ENCODE data around the gene ZNF616. TPM values are rescaled to one million over a fixed set of nuclear protein-coding genes. Genes with fewer than 3 reads are reported as not detected.
A peak's percentile ranks its signal among the peaks of the same experiment; 100 is the strongest.

Gene ZNF616
- total and polyA plus RNA-seq, 8 donors: 0.29 to 23.3 (median 1.9) TPM

- no peak for TF ChIP-seq EP300 (IDR thresholded peaks at IDR 0.05)
- no peak for TF ChIP-seq POLR2A (IDR thresholded peaks at IDR 0.05)
- TF ChIP-seq POLR2AphosphoS5 (IDR thresholded peaks at IDR 0.05): no peak
- TF ChIP-seq, protein P1, sequence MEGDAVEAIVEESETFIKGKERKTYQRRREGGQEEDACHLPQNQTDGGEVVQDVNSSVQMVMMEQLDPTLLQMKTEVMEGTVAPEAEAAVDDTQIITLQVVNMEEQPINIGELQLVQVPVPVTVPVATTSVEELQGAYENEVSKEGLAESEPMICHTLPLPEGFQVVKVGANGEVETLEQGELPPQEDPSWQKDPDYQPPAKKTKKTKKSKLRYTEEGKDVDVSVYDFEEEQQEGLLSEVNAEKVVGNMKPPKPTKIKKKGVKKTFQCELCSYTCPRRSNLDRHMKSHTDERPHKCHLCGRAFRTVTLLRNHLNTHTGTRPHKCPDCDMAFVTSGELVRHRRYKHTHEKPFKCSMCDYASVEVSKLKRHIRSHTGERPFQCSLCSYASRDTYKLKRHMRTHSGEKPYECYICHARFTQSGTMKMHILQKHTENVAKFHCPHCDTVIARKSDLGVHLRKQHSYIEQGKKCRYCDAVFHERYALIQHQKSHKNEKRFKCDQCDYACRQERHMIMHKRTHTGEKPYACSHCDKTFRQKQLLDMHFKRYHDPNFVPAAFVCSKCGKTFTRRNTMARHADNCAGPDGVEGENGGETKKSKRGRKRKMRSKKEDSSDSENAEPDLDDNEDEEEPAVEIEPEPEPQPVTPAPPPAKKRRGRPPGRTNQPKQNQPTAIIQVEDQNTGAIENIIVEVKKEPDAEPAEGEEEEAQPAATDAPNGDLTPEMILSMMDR (IDR thresholded peaks at IDR 0.05): no peak
- peak in 1 of 2 donors; percentile 28 for DNase-seq
- no peaks in the 10 kb centered on the region for H3K27me3 ChIP-seq
- H3K4me1 ChIP-seq: peaks cover 12 to 26% (median 18%) of the 10 kb centered on the region in 4 donors
- peak overlapping the region; percentile 72 to 85 (median 80) for H3K4me3 ChIP-seq
- no peaks in the 10 kb centered on the region for H3K9me3 ChIP-seq
- intact Hi-C loops (cut with DNase I; ENCODE audit: low total_unique reads): no loop called here
- H3K36me3 ChIP-seq: peaks cover 9 to 43% (median 39%) of the 10 kb centered on the region in 4 donors
- H3K27ac ChIP-seq: peak overlapping the region in 4 of 5 donors; percentile 82 to 91 (median 89)
- 0 to 9% (median 6%) methylated on average over 5 of the region's 5 CpGs for WGBS, 5 donors
These were observed 30.6 kb upstream of the ZNF616 start for GRCh38 chr19:52170304-52170703.

- no peak for TF ChIP-seq POLR2A (IDR thresholded peaks at IDR 0.05)
- TF ChIP-seq, protein P1 (IDR thresholded peaks at IDR 0.05): no peak
- TF ChIP-seq EP300 (IDR thresholded peaks at IDR 0.05): no peak
- TF ChIP-seq POLR2AphosphoS5 (IDR thresholded peaks at IDR 0.05): no peak
- Histone ChIP-seq H3K9me3 (peaks cover 32 to 100% (median 72%) of the 10 kb centered on the region in 4 donors), H3K4me1 (no peaks in the 10 kb centered on the region), H3K4me3 (no peak overlapping the region), H3K27me3 (no peaks in the 10 kb centered on the region), H3K36me3 (peaks cover 38 to 77% (median 65%) of the 10 kb centered on the region in 4 donors), H3K27ac (no peak overlapping the region)
- intact Hi-C loops (cut with DNase I; ENCODE audit: low total_unique reads): no loop called here
- WGBS, 5 donors: 96 to 99% (median 98%) methylated on average over 15 of the region's 15 CpGs
- no peak for DNase-seq
These were observed 16.0 kb upstream of the ZNF616 start for GRCh38 chr19:52155596-52156359.

DNA sequence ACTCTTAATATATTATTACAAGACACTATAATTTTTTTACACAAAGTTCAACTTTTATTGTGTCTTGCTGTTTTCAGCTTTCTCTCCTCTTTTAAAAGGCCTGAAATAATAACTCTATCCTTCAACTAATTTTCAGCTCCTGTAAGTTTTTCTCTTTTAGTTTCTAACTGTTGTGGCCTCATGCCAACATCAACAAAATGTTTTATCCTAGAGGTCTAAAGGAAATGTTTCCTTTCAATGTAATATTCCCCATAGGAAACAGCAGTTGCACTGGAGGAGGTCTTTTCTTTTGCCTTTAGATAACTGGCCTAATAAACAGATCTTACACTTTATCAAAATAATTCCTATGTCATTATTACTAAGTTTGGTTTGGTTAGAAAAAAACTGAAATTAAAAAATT lies 8.5 kb upstream of the ZNF616 start:
- Histone ChIP-seq H3K27me3 (no peaks in the 10 kb centered on the region), H3K4me1 (no peaks in the 10 kb centered on the region), H3K27ac (no peak overlapping the region), H3K36me3 (peaks cover 0 to 4% (median 1%) of the 10 kb centered on the region in 4 donors), H3K9me3 (peaks cover 0 to 54% (median 23%) of the 10 kb centered on the region in 4 donors), H3K4me3 (no peak overlapping the region)
- intact Hi-C loops (cut with DNase I; ENCODE audit: low total_unique reads): no loop called here
- TF ChIP-seq POLR2AphosphoS5 (IDR thresholded peaks at IDR 0.05) (no peak), POLR2A (IDR thresholded peaks at IDR 0.05) (no peak), EP300 (IDR thresholded peaks at IDR 0.05) (no peak)
- TF ChIP-seq, protein P1 (IDR thresholded peaks at IDR 0.05): no peak
- DNase-seq: no peak

DNA sequence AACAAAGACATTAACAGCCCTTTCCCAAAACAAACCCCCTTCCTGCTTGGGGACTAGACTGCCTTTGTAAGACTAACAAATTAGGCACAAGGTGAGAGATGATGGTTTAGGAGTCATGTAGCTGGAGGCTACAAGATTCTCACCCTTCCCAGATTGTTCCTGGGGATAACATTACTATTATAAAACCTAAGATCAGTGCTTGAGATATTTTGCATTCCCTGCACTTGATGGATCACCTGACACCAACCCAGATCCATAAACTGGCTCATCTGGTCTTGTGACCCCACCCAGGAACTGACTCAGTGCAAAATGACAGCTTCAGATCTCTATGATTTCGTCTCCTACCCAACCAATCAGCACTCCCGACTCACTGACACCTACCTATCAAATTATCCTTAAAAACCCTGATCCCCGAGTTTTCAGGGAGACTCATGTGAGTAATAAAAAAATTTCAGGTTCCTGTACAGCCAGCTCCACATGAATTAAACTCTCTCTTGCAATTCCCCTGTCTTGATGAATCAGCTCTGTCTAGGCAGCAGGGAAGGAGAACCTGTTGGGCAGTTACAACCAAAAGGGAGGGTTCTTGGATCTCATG lies 2.4 kb upstream of the ZNF616 start:
- no peak overlapping the region for H3K4me3 ChIP-seq
- peaks cover 19 to 28% (median 23%) of the 10 kb centered on the region in 4 donors for H3K4me1 ChIP-seq
- DNase-seq: peak in 1 of 2 donors; percentile 1
- intact Hi-C loops (cut with DNase I; ENCODE audit: low total_unique reads): loop anchor here (5.0 kb wide), 1 partner anchor 95 kb away; no protein-coding TSS in a partner anchor
- WGBS, 5 donors: 85 to 89% (median 87%) methylated on average over 3 of the region's 3 CpGs
- TF ChIP-seq EP300 (IDR thresholded peaks at IDR 0.05): no peak
- H3K36me3 ChIP-seq: no peaks in the 10 kb centered on the region
- H3K27me3 ChIP-seq: no peaks in the 10 kb centered on the region
- no peak overlapping the region for H3K27ac ChIP-seq
- H3K9me3 ChIP-seq: peaks cover 0 to 11% (median 0%) of the 10 kb centered on the region in 4 donors
